ENCODE results near the gene CAMK2D.

Gene CAMK2D

GRCh38 chr4:113587640-113588275 is 173.8 kb downstream of the CAMK2D start (continued):
- TF ChIP-seq PATZ1 (CRISPR knock-in tag; IDR thresholded peaks at IDR 0.05; ENCODE audit: borderline replicate concordance), result no peak
- no peak for TF ChIP-seq ZFP3 (CRISPR knock-in tag; IDR thresholded peaks at IDR 0.05)
- TF ChIP-seq BACH2 (CRISPR knock-in tag; IDR thresholded peaks at IDR 0.05; ENCODE audit: borderline replicate concordance), result no peak
- TF ChIP-seq ZC3H10 (CRISPR knock-in tag; IDR thresholded peaks at IDR 0.05), result no peak
- TF ChIP-seq TOX (CRISPR knock-in tag; IDR thresholded peaks at IDR 0.05; ENCODE audit: borderline replicate concordance), result no peak
- TF ChIP-seq ZNF70 (CRISPR knock-in tag; IDR thresholded peaks at IDR 0.05), result no peak
- TF ChIP-seq POU6F1 (CRISPR knock-in tag; IDR thresholded peaks at IDR 0.05; ENCODE audit: borderline replicate concordance, low read depth), result no peak

GRCh38 chr4:113587156-113587555 is 174.4 kb downstream of the CAMK2D start:
- no peak for ATAC-seq
- TF ChIP-seq CSRNP3 (CRISPR knock-in tag; IDR thresholded peaks at IDR 0.05), result no peak
- no peak for TF ChIP-seq ZNF565 (CRISPR knock-in tag; conservative IDR thresholded peaks at IDR 0.05; ENCODE audit: low read depth)
- no peak for TF ChIP-seq ESRRG (CRISPR knock-in tag; IDR thresholded peaks at IDR 0.05)
- no peak for TF ChIP-seq GLIS3 (CRISPR knock-in tag; IDR thresholded peaks at IDR 0.05)
- no peak for TF ChIP-seq OSR1 (CRISPR knock-in tag; IDR thresholded peaks at IDR 0.05)
- TF ChIP-seq TSHZ2 (CRISPR knock-in tag; IDR thresholded peaks at IDR 0.05), result no peak
- no peak for TF ChIP-seq TOX (CRISPR knock-in tag; IDR thresholded peaks at IDR 0.05; ENCODE audit: borderline replicate concordance)
- no peak for TF ChIP-seq TCF4 (CRISPR knock-in tag; IDR thresholded peaks at IDR 0.05; ENCODE audit: borderline replicate concordance)
- TF ChIP-seq RARB (CRISPR knock-in tag; IDR thresholded peaks at IDR 0.05), result no peak
- TF ChIP-seq ZC3H10 (CRISPR knock-in tag; IDR thresholded peaks at IDR 0.05), result no peak
- TF ChIP-seq ARNTL (CRISPR knock-in tag; IDR thresholded peaks at IDR 0.05; ENCODE audit: borderline replicate concordance, low read depth), result no peak
- no peak for TF ChIP-seq ZNF70 (CRISPR knock-in tag; IDR thresholded peaks at IDR 0.05)

GRCh38 chr4:113586072-113586471 is 175.5 kb downstream of the CAMK2D start:
- no peak for ATAC-seq
- no peak for TF ChIP-seq OSR1 (CRISPR knock-in tag; IDR thresholded peaks at IDR 0.05)
- TF ChIP-seq SNAI2 (CRISPR knock-in tag; IDR thresholded peaks at IDR 0.05), result no peak
- no peak for TF ChIP-seq ISL1 (CRISPR knock-in tag; IDR thresholded peaks at IDR 0.05)
- no peak for TF ChIP-seq CREB5 (CRISPR knock-in tag; IDR thresholded peaks at IDR 0.05; ENCODE audit: low read depth)
- TF ChIP-seq TCF4 (CRISPR knock-in tag; IDR thresholded peaks at IDR 0.05; ENCODE audit: borderline replicate concordance), result no peak
- no peak for TF ChIP-seq ZC3H10 (CRISPR knock-in tag; IDR thresholded peaks at IDR 0.05)
- no peak for TF ChIP-seq ZFP3 (CRISPR knock-in tag; IDR thresholded peaks at IDR 0.05)
- TF ChIP-seq ZNF70 (CRISPR knock-in tag; IDR thresholded peaks at IDR 0.05), result no peak
- no peak for TF ChIP-seq CSDC2 (CRISPR knock-in tag; IDR thresholded peaks at IDR 0.05)
- no peak for TF ChIP-seq ESRRG (CRISPR knock-in tag; IDR thresholded peaks at IDR 0.05)
- TF ChIP-seq TSHZ2 (CRISPR knock-in tag; IDR thresholded peaks at IDR 0.05), result no peak
